ENCODE data around the gene RSU1. TPM values are rescaled to one million over a fixed set of nuclear protein-coding genes. Genes with fewer than 3 reads are reported as not detected.

RSU1 gene
- total RNA-seq, 2 donors from 2014 or later, result 50.9 to 52.0 TPM

DNA sequence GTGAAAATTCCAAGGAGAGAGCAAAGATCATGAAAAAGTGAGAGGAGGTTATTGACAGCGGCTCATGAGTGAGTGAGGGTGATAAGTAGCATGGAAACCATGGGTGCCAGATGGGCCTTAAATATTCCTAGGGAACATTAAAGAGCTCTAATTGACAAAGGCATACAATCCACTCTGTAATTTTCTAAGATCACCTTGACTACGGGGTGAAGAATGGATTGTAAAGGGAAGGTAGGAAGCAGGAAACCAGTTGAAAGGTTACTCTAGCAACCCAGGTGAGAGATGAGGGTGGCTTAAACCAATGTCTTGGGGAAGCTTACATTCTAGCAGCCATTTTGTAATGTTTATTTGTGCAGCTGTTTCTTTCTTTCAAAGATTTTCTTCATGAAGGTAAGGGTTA is 75.7 kb downstream of the RSU1 start:
- no peak for ATAC-seq
- H3K9me3 Mint-ChIP-seq, result peaks cover 11 to 18% of the 10 kb centered on the region in 2 donors
- DNase-seq (ENCODE audit: low spot score in 2 of 2), result no peak
- peaks cover 33 to 40% of the 10 kb centered on the region in 2 donors for H3K36me3 Mint-ChIP-seq
- no peak overlapping the region for H3K27ac Mint-ChIP-seq

DNA sequence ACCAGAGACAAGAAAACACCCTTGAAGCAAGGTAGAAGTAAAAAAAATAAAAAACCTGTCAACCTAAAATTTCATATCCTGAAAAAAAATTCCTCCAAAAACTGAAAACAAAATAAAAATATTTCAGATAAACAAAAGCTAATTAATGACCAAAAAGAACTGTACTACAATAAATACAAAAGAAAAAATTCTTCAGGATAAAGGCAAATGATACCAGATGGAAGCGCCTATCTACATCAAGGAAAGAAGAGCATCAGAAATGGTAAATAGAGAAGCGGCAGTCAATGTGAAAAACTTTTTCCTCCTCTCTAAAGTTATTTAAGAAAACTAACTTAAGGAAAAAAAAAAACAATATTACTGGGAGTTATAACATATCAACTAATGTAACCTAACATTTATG is 79.8 kb downstream of the RSU1 start:
- Mint-ChIP-seq H3K27ac (no peak overlapping the region), H3K36me3 (peaks cover 59 to 70% of the 10 kb centered on the region in 2 donors), H3K9me3 (peaks cover 14 to 45% of the 10 kb centered on the region in 2 donors)
- DNase-seq (ENCODE audit: low spot score in 2 of 2) (no peak), ATAC-seq (no peak)

- DNase-seq (ENCODE audit: low spot score in 2 of 2) (no peak), ATAC-seq (no peak)
- H3K27ac Mint-ChIP-seq, result no peak overlapping the region
- peaks cover 10 to 40% of the 10 kb centered on the region in 2 donors for H3K9me3 Mint-ChIP-seq
- H3K36me3 Mint-ChIP-seq, result peaks cover 50 to 79% of the 10 kb centered on the region in 2 donors
Observed at GRCh38 chr10:16735671-16736070, 81.6 kb downstream of the RSU1 start.

DNA sequence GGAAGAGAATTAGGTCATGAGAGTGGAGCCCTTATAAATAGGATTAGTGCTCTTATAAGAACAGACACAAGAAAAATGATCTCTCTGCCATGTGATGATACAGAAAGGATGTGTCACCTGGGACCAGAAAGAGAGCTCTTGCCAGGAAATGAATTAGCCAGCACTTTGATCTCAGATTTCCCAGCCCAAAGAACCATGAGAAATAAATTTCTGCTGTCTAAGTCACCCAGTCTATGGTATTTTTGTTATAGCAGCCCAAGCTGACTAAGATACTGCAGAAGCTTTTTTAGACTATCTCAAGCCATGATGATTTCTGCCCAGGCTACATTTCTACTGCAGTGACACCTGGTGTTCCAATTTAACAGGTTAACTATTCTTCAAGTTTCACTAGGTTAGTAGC is 84.8 kb downstream of the RSU1 start:
- peaks cover 59 to 83% of the 10 kb centered on the region in 2 donors for H3K36me3 Mint-ChIP-seq
- ATAC-seq (peak; percentile 56 to 64), DNase-seq (ENCODE audit: low spot score in 2 of 2) (no peak)
- H3K9me3 Mint-ChIP-seq, result peaks cover 8 to 41% of the 10 kb centered on the region in 2 donors
- no peak overlapping the region for H3K27ac Mint-ChIP-seq

DNA sequence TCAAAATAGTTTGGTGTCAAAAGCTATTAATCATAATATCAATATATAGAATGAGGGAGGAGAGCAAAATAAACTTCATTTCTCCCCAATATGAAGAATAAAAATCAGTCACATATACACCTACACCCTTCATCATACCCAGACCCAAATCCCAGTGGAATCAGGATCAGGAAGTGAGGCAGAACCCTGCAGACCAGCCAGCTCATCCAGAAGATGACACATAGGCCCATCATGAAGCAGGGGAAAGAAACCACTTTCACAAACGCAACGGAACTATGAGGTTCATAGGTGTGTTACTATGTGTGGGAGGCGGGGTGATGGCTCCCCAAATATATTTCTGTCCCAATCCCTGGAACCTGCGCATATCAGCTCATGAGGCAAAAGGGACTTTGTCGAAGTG is 89.0 kb downstream of the RSU1 start:
- no peak overlapping the region for H3K27ac Mint-ChIP-seq
- peaks cover 42 to 53% of the 10 kb centered on the region in 2 donors for H3K36me3 Mint-ChIP-seq
- ATAC-seq (no peak), DNase-seq (ENCODE audit: low spot score in 2 of 2) (no peak)
- H3K9me3 Mint-ChIP-seq, result peaks cover 4 to 7% of the 10 kb centered on the region in 2 donors

GRCh38 chr10:16727666-16728065 is 89.6 kb downstream of the RSU1 start:
- no peak for ATAC-seq

DNA sequence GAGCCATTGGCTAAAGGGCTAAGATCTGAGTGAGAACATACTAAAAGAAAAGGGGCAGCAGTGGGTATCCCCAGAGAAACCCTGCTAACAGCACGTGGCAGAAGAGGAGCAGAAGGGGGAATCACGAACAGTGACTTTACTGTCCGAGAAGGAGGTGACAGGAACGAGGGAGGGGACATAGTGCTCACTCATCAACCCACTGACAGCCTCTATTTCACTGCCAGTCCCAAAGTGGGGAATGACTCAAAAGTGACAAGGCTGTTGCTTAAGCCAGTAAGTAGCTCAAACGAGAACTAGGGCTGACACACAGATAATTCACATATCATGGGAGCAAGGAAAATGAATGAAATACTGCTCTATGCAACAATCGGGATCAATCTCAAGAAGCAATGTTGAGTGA is 92.7 kb downstream of the RSU1 start:
- Mint-ChIP-seq H3K27ac (peak overlapping the region in 1 of 2 donors; percentile 52), H3K9me3 (peaks cover 2 to 4% of the 10 kb centered on the region in 2 donors), H3K36me3 (peaks cover 43 to 47% of the 10 kb centered on the region in 2 donors)
- DNase-seq (ENCODE audit: low spot score in 2 of 2) (no peak), ATAC-seq (no peak)

More at GRCh38 chr10:16727666-16728065, 89.6 kb downstream of the RSU1 start:
- H3K36me3 Mint-ChIP-seq, result peaks cover 42 to 53% of the 10 kb centered on the region in 2 donors
- H3K9me3 Mint-ChIP-seq, result peaks cover 4 to 7% of the 10 kb centered on the region in 2 donors
- H3K27ac Mint-ChIP-seq, result no peak overlapping the region
- no peak for DNase-seq (ENCODE audit: low spot score in 2 of 2)

GRCh38 chr10:16720812-16721211 is 96.4 kb downstream of the RSU1 start:
- Mint-ChIP-seq H3K27ac (no peak overlapping the region), H3K9me3 (peaks cover 4% of the 10 kb centered on the region in 2 donors), H3K36me3 (peaks cover 21 to 29% of the 10 kb centered on the region in 2 donors)
- ATAC-seq, result no peak
- DNase-seq (ENCODE audit: low spot score in 2 of 2), result no peak

- H3K27ac Mint-ChIP-seq, result no peak overlapping the region
- peaks cover 8 to 13% of the 10 kb centered on the region in 2 donors for H3K9me3 Mint-ChIP-seq
- H3K36me3 Mint-ChIP-seq, result peaks cover 44 to 45% of the 10 kb centered on the region in 2 donors
- no peak for DNase-seq (ENCODE audit: low spot score in 2 of 2)
- ATAC-seq, result no peak
Observed at GRCh38 chr10:16717622-16718395, 99.4 kb downstream of the RSU1 start.

DNA sequence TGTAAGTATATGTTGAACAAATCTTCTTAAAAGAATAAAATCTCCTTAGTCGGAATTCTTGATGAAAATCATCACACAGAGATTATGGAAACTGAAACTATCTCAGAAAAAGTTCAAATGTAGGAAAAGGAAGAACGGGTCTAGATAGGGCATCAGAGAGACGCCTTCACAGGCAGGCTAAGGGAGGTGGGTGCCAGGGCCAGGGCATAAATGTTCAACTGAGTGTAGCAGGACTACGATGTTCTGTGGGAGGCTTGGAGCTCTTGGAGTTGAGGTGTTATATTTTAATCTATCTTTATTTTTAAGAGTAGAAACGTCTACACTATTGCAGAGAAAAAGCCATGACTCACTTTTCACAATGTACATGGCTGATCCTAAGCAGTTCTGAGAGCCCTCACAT is 101.2 kb downstream of the RSU1 start:
- H3K27ac Mint-ChIP-seq, result no peak overlapping the region
- peaks cover 50 to 57% of the 10 kb centered on the region in 2 donors for H3K36me3 Mint-ChIP-seq

DNA sequence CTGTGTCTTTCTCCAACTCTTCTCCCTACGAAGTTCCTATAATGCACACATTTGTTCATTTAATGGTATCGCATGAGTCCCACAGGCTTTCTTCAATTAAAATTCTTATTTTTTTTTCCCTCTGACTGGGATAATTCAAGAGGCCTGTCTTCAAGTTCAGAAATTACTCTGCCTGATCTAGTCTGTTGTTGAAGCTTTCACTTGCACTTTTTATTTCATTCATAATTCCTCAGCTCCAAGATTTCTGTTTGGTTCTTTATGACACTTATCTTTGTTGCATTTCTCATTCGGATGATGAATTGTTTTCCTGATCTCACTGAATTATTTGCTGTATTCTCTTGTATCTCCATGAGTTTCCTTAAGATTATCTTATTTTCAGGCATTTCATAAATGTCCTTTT is 103.9 kb downstream of the RSU1 start:
- no peak for ATAC-seq
- no peak for DNase-seq (ENCODE audit: low spot score in 2 of 2)
- Mint-ChIP-seq H3K9me3 (peaks cover 22 to 24% of the 10 kb centered on the region in 2 donors), H3K36me3 (peaks cover 42 to 49% of the 10 kb centered on the region in 2 donors), H3K27ac (no peak overlapping the region)

More for the DNA sequence above, 101.2 kb downstream of the RSU1 start:
- ATAC-seq (no peak), DNase-seq (ENCODE audit: low spot score in 2 of 2) (no peak)
- peaks cover 22 to 28% of the 10 kb centered on the region in 2 donors for H3K9me3 Mint-ChIP-seq

GRCh38 chr10:16712883-16713282 is 104.3 kb downstream of the RSU1 start:
- peaks cover 22 to 24% of the 10 kb centered on the region in 2 donors for H3K9me3 Mint-ChIP-seq
- H3K27ac Mint-ChIP-seq, result no peak overlapping the region
- ATAC-seq (no peak), DNase-seq (ENCODE audit: low spot score in 2 of 2) (no peak)
- H3K36me3 Mint-ChIP-seq, result peaks cover 42 to 49% of the 10 kb centered on the region in 2 donors

- DNase-seq (ENCODE audit: low spot score in 2 of 2), result no peak
- no peak for ATAC-seq
- peaks cover 0 to 4% of the 10 kb centered on the region in 2 donors for H3K36me3 Mint-ChIP-seq
- no peak overlapping the region for H3K27ac Mint-ChIP-seq
- H3K9me3 Mint-ChIP-seq, result no peaks in the 10 kb centered on the region
Observed at GRCh38 chr10:16700331-16700730, 116.9 kb downstream of the RSU1 start.

DNA sequence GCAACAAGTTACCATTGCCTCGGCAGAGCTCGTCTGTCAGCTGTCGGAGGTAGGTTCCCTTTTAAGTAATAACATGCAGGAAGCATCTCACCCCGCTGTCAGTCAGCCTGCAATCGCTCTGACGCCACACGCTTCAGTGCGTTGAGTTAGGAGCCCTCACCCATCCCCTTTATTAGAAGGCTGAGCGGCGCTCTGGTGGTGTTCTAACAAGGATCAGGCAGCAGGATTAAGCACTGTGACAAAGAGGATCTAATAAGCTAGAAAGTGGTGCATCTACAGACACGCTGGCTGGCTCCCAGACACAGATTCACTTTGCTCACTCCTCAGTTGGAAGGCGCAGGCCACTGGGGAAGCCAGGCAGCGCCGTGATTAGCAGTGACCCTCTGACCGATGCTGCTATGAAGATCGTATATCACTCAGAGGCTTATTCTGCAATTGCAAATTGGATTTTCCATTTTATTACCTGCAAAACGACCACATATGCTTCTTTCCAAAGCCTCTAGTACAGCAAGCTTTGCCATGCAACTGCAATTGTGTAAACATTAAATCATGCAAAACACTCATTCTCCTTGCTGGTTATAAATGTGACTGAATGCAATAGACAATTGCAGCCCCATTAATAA is 117.7 kb downstream of the RSU1 start:
- no peaks in the 10 kb centered on the region for H3K9me3 Mint-ChIP-seq
- peaks cover 0 to 4% of the 10 kb centered on the region in 2 donors for H3K36me3 Mint-ChIP-seq
- DNase-seq (ENCODE audit: low spot score in 2 of 2), result no peak
- ATAC-seq, result no peak
- H3K27ac Mint-ChIP-seq, result no peak overlapping the region

DNA sequence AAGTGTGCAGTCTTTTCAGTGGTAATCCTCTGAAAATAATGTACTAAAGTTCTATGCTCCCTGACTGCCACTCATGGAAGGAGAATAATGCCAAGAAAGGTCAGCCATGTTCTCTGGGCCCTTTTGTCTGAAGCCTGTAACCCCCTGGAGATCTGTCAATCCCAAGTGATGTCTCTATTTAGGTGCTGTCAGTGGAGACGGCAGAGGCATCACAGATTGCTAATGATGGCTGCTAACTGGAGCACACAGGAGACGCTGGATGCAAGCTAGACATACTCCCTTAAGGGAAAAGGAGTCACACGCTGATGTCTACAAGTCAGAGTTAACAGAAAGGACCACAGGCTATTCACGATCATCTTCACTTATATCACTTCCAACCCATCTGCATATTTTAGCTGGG is 118.8 kb downstream of the RSU1 start:
- Mint-ChIP-seq H3K27ac (no peak overlapping the region), H3K9me3 (no peaks in the 10 kb centered on the region), H3K36me3 (peaks cover 0 to 4% of the 10 kb centered on the region in 2 donors)
- ATAC-seq (no peak), DNase-seq (ENCODE audit: low spot score in 2 of 2) (no peak)

GRCh38 chr10:16690417-16690816 is 126.8 kb downstream of the RSU1 start:
- H3K36me3 Mint-ChIP-seq, result peaks cover 5 to 9% of the 10 kb centered on the region in 2 donors
- H3K9me3 Mint-ChIP-seq, result no peaks in the 10 kb centered on the region
- ATAC-seq, result no peak
- no peak for DNase-seq (ENCODE audit: low spot score in 2 of 2)
- no peak overlapping the region for H3K27ac Mint-ChIP-seq

- DNase-seq (ENCODE audit: low spot score in 2 of 2) (no peak), ATAC-seq (no peak)
- Mint-ChIP-seq H3K9me3 (no peaks in the 10 kb centered on the region), H3K27ac (no peak overlapping the region), H3K36me3 (peaks cover 5 to 9% of the 10 kb centered on the region in 2 donors)
Observed at GRCh38 chr10:16689696-16690095, 127.5 kb downstream of the RSU1 start.

Measured in activated naive CD4-positive, alpha-beta T cell treated with anti-CD3 and anti-CD28 coated beads, Interleukin-2, amount 50 U/mL, for 72 hours (primary cell).